Karpas-422 (cell line): ENCODE results near the gene ASH1L. TPM values are rescaled to one million over a fixed set of nuclear protein-coding genes. Genes with fewer than 3 reads are reported as not detected.
"Not testable (repeated sequence)": the region's sequence is repeated elsewhere in the genome, so short reads cannot be mapped to it uniquely, and the experiment has no call there.

Experiments
- DNase-seq: peaks from one replicate; pipeline ENCODE4 v3.0.0-alpha.2; 2015
- H2AFZ ChIP-seq: fragments of 200-600 bp; sonication (generic); 2 replicates; pipeline ENCODE4 v1.6.1; 2014; ENCODE audit warnings: antibody characterized with exemption, low read length, mixed read lengths
- H3K27ac ChIP-seq: fragments of 200-600 bp; sonication (generic); 2 replicates; pipeline ENCODE4 v1.5.1; 2014; ENCODE audit warnings: mild to moderate bottlenecking, low read length, moderate library complexity
- H3K27me3 ChIP-seq: fragments of 200-600 bp; sonication (generic); 2 replicates; pipeline ENCODE4 v1.6.1; 2014; ENCODE audit warnings: low read length, mixed read lengths
- H3K36me3 ChIP-seq: fragments of 200-600 bp; sonication (generic); 2 replicates; pipeline ENCODE4 v1.6.1; 2014; ENCODE audit warnings: low read length, mixed read lengths; ENCODE audit not compliant: insufficient read depth
- H3K4me1 ChIP-seq: fragments of 200-600 bp; sonication (generic); 2 replicates; pipeline ENCODE4 v1.6.1; 2014; ENCODE audit warnings: mild to moderate bottlenecking, low read length, mixed read lengths
- H3K4me2 ChIP-seq: fragments of 200-600 bp; sonication (generic); 2 replicates; pipeline ENCODE4 v1.6.1; 2014; ENCODE audit warnings: low read length, low read depth, mild to moderate bottlenecking; ENCODE audit not compliant: poor library complexity, severe bottlenecking
- H3K4me3 ChIP-seq: fragments of 200-600 bp; sonication (generic); 2 replicates; pipeline ENCODE4 v1.5.1; 2014; ENCODE audit warnings: mild to moderate bottlenecking, antibody characterized with exemption, low read length, mixed read lengths
- H3K79me2 ChIP-seq: fragments of 200-600 bp; sonication (generic); 2 replicates; pipeline ENCODE4 v1.6.1; 2014; ENCODE audit warnings: mild to moderate bottlenecking, low read length, mixed read lengths
- H3K9ac ChIP-seq: fragments of 200-600 bp; sonication (generic); 2 replicates; pipeline ENCODE4 v1.6.0; 2014; ENCODE audit warnings: low read length
- H3K9me2 ChIP-seq: fragments of 200-600 bp; sonication (generic), shearing (Covaris generic); replicated peaks from 2 replicates; pipeline ENCODE4 v1.6.0; 2014; ENCODE audit warnings: mild to moderate bottlenecking, low read length, moderate library complexity; ENCODE audit not compliant: insufficient read depth
- H3K9me3 ChIP-seq: fragments of 300-700, 200-600 bp; sonication (generic); 2 replicates; pipeline ENCODE4 v1.6.1; 2014; ENCODE audit warnings: low read length, mixed read lengths
- H4K20me1 ChIP-seq: fragments of 200-600 bp; sonication (generic); 2 replicates; pipeline ENCODE4 v1.6.1; 2014; ENCODE audit warnings: mild to moderate bottlenecking, antibody characterized with exemption, low read length, low read depth; ENCODE audit not compliant: insufficient read depth
- total RNA-seq: library from RNA; depleted of rRNA; stranded (reverse); fragments of >200 nt; shearing (Covaris generic); gene quantifications from 2 replicates; pipeline ENCODE4 v1.2.3, GENCODE V29; 2014; ENCODE audit warnings: low replicate concordance

The ASH1L gene
- total RNA-seq, 1 experiment from 2014 or later, result 45.1 TPM

GRCh38 chr1:155499953-155500639 is 62.5 kb downstream of the ASH1L start:
- Histone ChIP-seq H4K20me1 (no peaks in the 10 kb centered on the region), H3K27ac (peak overlapping the region; percentile 93)
- peak; percentile 94 for DNase-seq

GRCh38 chr1:155499263-155499662 is 63.3 kb downstream of the ASH1L start:
- Histone ChIP-seq H3K9me3 (no peaks in the 10 kb centered on the region), H4K20me1 (no peaks in the 10 kb centered on the region), H3K4me2 (peak overlapping the region; percentile 77), H3K27ac (peak overlapping the region; percentile 93), H3K27me3 (no peaks in the 10 kb centered on the region), H3K9ac (peak overlapping the region; percentile 61), H3K36me3 (no peaks in the 10 kb centered on the region), H3K9me2 (no peaks in the 10 kb centered on the region), H3K4me1 (peaks cover 74% of the 10 kb centered on the region), H3K4me3 (peak overlapping the region; percentile 58), H3K79me2 (peaks cover 88% of the 10 kb centered on the region), H2AFZ (no peak overlapping the region)
- no peak for DNase-seq

More at GRCh38 chr1:155499953-155500639, 62.5 kb downstream of the ASH1L start:
- H2AFZ ChIP-seq, result no peak overlapping the region
- H3K4me1 ChIP-seq, result peaks cover 82% of the 10 kb centered on the region
- H3K27me3 ChIP-seq, result no peaks in the 10 kb centered on the region
- peaks cover 86% of the 10 kb centered on the region for H3K79me2 ChIP-seq
- peak overlapping the region; percentile 77 for H3K4me2 ChIP-seq
- peak overlapping the region; percentile 58 for H3K4me3 ChIP-seq
- no peaks in the 10 kb centered on the region for H3K36me3 ChIP-seq
- H3K9me2 ChIP-seq, result no peaks in the 10 kb centered on the region
- peak overlapping the region; percentile 61 for H3K9ac ChIP-seq
- no peaks in the 10 kb centered on the region for H3K9me3 ChIP-seq

GRCh38 chr1:155493595-155493994 is 69.0 kb downstream of the ASH1L start:
- not testable (repeated sequence) for H4K20me1 ChIP-seq, H2AFZ ChIP-seq, H3K9me2 ChIP-seq, H3K4me3 ChIP-seq, H3K27ac ChIP-seq, H3K36me3 ChIP-seq, H3K27me3 ChIP-seq, H3K9me3 ChIP-seq, H3K9ac ChIP-seq, DNase-seq, H3K4me2 ChIP-seq
- H3K4me1 ChIP-seq, result peaks cover 22% of the 10 kb centered on the region
- H3K79me2 ChIP-seq, result peaks cover 95% of the 10 kb centered on the region

GRCh38 chr1:155488419-155488818 is 74.2 kb downstream of the ASH1L start:
- Histone ChIP-seq H3K4me1 (peaks cover 17% of the 10 kb centered on the region), H3K79me2 (peaks cover 87% of the 10 kb centered on the region)
- H3K4me2 ChIP-seq, H2AFZ ChIP-seq, H3K9me3 ChIP-seq, H3K4me3 ChIP-seq, H3K9me2 ChIP-seq, H3K27me3 ChIP-seq, H4K20me1 ChIP-seq, H3K36me3 ChIP-seq, DNase-seq, H3K9ac ChIP-seq, H3K27ac ChIP-seq: not testable (repeated sequence)

GRCh38 chr1:155487541-155487940 is 75.1 kb downstream of the ASH1L start:
- no peak overlapping the region for H3K9ac ChIP-seq
- no peaks in the 10 kb centered on the region for H3K9me2 ChIP-seq
- peaks cover 87% of the 10 kb centered on the region for H3K79me2 ChIP-seq
- H3K27me3 ChIP-seq, result no peaks in the 10 kb centered on the region
- no peaks in the 10 kb centered on the region for H4K20me1 ChIP-seq
- H3K36me3 ChIP-seq, result peaks cover 8% of the 10 kb centered on the region; the same call in 1 of the 2 replicates
- H3K4me2 ChIP-seq, result no peak overlapping the region
- no peak for DNase-seq
- H3K4me3 ChIP-seq, result no peak overlapping the region
- no peak overlapping the region for H3K27ac ChIP-seq
- no peak overlapping the region for H2AFZ ChIP-seq
- no peaks in the 10 kb centered on the region for H3K9me3 ChIP-seq
- H3K4me1 ChIP-seq, result peaks cover 17% of the 10 kb centered on the region

GRCh38 chr1:155486952-155487351 is 75.7 kb downstream of the ASH1L start:
- H2AFZ ChIP-seq, DNase-seq, H3K9me2 ChIP-seq, H3K4me3 ChIP-seq, H3K9ac ChIP-seq, H3K9me3 ChIP-seq, H4K20me1 ChIP-seq, H3K4me2 ChIP-seq, H3K27me3 ChIP-seq: not testable (repeated sequence)
- H3K27ac ChIP-seq, result peak overlapping the region; percentile 57; the same call in 1 of the 2 replicates
- peaks cover 88% of the 10 kb centered on the region for H3K79me2 ChIP-seq
- H3K36me3 ChIP-seq, result peaks cover 13% of the 10 kb centered on the region; the same call in 1 of the 2 replicates
- peaks cover 19% of the 10 kb centered on the region for H3K4me1 ChIP-seq

GRCh38 chr1:155485945-155486344 is 76.7 kb downstream of the ASH1L start:
- Histone ChIP-seq H3K36me3 (peaks cover 24% of the 10 kb centered on the region; the same call in 1 of the 2 replicates), H3K4me2 (no peak overlapping the region), H2AFZ (no peak overlapping the region), H3K27ac (peak overlapping the region; percentile 57), H3K79me2 (peaks cover 88% of the 10 kb centered on the region), H3K9me3 (no peaks in the 10 kb centered on the region), H3K27me3 (no peaks in the 10 kb centered on the region), H3K4me3 (no peak overlapping the region), H3K9ac (no peak overlapping the region), H3K9me2 (no peaks in the 10 kb centered on the region), H3K4me1 (peaks cover 29% of the 10 kb centered on the region), H4K20me1 (no peaks in the 10 kb centered on the region)
- no peak for DNase-seq

GRCh38 chr1:155485222-155485621 is 77.4 kb downstream of the ASH1L start:
- Histone ChIP-seq H4K20me1 (no peaks in the 10 kb centered on the region), H3K4me2 (no peak overlapping the region), H3K27ac (0 out of 2 replicates have a peak overlapping the region, but pooled peaks have one; percentile 57), H3K36me3 (peaks cover 28% of the 10 kb centered on the region; the same call in 1 of the 2 replicates), H3K9me2 (no peaks in the 10 kb centered on the region), H3K4me1 (peaks cover 36% of the 10 kb centered on the region), H3K4me3 (no peak overlapping the region), H3K79me2 (peaks cover 88% of the 10 kb centered on the region), H3K27me3 (no peaks in the 10 kb centered on the region), H3K9me3 (no peaks in the 10 kb centered on the region), H3K9ac (no peak overlapping the region), H2AFZ (no peak overlapping the region)
- DNase-seq, result no peak
